ENCODE results near the gene SLIT3. TPM values are rescaled to one million over a fixed set of nuclear protein-coding genes. Genes with fewer than 3 reads are reported as not detected.

The SLIT3 gene
- total and polyA plus RNA-seq, 2 experiments from 2014 or later: 0.59 to 0.71 TPM

GRCh38 chr5:169039592-169039991 lies 261.3 kb downstream of the SLIT3 start:
- no peaks in the 10 kb centered on the region for H3F3A ChIP-seq (replicated peaks; ENCODE audit: low read depth)
- no peaks in the 10 kb centered on the region for H3K36me3 Mint-ChIP-seq (ENCODE audit: low read depth)
- no peaks in the 10 kb centered on the region for H3K9me2 ChIP-seq (ENCODE audit: insufficient read depth)
- ATAC-seq: no peak
- H3K27ac ChIP-seq (ENCODE audit: low read depth): no peak overlapping the region
- DNase-seq (ENCODE audit: low spot score): no peak
- peaks cover 11% of the 10 kb centered on the region; the same call in 2 of the 3 replicates for H3K4me1 Mint-ChIP-seq
- H3K4me1 ChIP-seq (ENCODE audit: insufficient read depth): no peaks in the 10 kb centered on the region
- H2AFZ ChIP-seq: no peak overlapping the region
- H4K20me1 ChIP-seq (replicated peaks; ENCODE audit: insufficient read depth): no peaks in the 10 kb centered on the region
- no peak overlapping the region for H3K4me3 ChIP-seq
- H3K4me3 Mint-ChIP-seq: no peak overlapping the region
- peaks cover 13% of the 10 kb centered on the region for H3K27me3 Mint-ChIP-seq (ENCODE audit: insufficient read depth, low read depth, poor library complexity)
- H3K27ac Mint-ChIP-seq: no peak overlapping the region
- TF ChIP-seq REST (IDR thresholded peaks at IDR 0.05; ENCODE audit: unreplicated experiment) (no peak), POLR2AphosphoS5 (IDR thresholded peaks at IDR 0.05; ENCODE audit: low read depth) (no peak), CREB1 (CRISPR knock-in tag; IDR thresholded peaks at IDR 0.05; ENCODE audit: low read depth) (no peak), ZNF462 (CRISPR knock-in tag; IDR thresholded peaks at IDR 0.05) (no peak), EZH2phosphoT487 (IDR thresholded peaks at IDR 0.05; ENCODE audit: unreplicated experiment) (no peak)
- no peaks in the 10 kb centered on the region for H3K36me3 ChIP-seq (ENCODE audit: insufficient read depth)
- no peaks in the 10 kb centered on the region for H3K9me3 Mint-ChIP-seq
- H3K27me3 ChIP-seq (ENCODE audit: insufficient read depth): no peaks in the 10 kb centered on the region
- H3K4me2 ChIP-seq: no peak overlapping the region
- no peaks in the 10 kb centered on the region for H3K79me2 ChIP-seq (replicated peaks; ENCODE audit: insufficient read depth)

Data from GM23338 (cell line).